Measurements from ENCODE around the gene NPM1. TPM values are rescaled to one million over a fixed set of nuclear protein-coding genes. Genes with fewer than 3 reads are reported as not detected.

NPM1 gene
- total and polyA plus RNA-seq, 7 experiments from 2014 or later = 753 to 1,238 (median 1,141) TPM

- Mint-ChIP-seq H3K27ac (no peak overlapping the region), H3K4me3 (no peak overlapping the region), H3K9me3 (peaks cover 0 to 1% (median 0%) of the 10 kb centered on the region in 11 donors), H3K36me3 (peaks cover 0 to 25% (median 17%) of the 10 kb centered on the region in 5 donors), H3K27me3 (peaks cover 0 to 11% (median 3%) of the 10 kb centered on the region in 5 donors), H3K4me1 (peaks cover 6 to 16% (median 8%) of the 10 kb centered on the region in 7 donors)
- Histone ChIP-seq H3K36me3 (ENCODE audit: control insufficient read depth in 2 of 3, insufficient read depth in 3 of 3, low read length in 3 of 3) (peaks cover 0 to 26% (median 4%) of the 10 kb centered on the region in 3 experiments), H3K4me3 (ENCODE audit: low read length) (no peak overlapping the region), H3K27ac (ENCODE audit: low read depth, low read length) (no peak overlapping the region), H3K9me3 (ENCODE audit: control insufficient read depth in 2 of 3, low read length in 3 of 3) (no peaks in the 10 kb centered on the region), H3K4me1 (ENCODE audit: control insufficient read depth in 2 of 2, insufficient read depth in 2 of 2, low read length in 2 of 2) (peaks cover 5 to 10% of the 10 kb centered on the region in 2 donors), H3K27me3 (ENCODE audit: control insufficient read depth in 2 of 2, insufficient read depth in 2 of 2, low read length in 2 of 2) (no peaks in the 10 kb centered on the region)
- DNase-seq (no peak), ATAC-seq (no peak)
- ChIA-PET POLR2A (interaction anchor here (1.0 kb wide), 1 partner anchor 8 kb away, joined by 3 read pairs; no protein-coding TSS in a partner anchor), CTCF (interaction anchor here (0.6 to 0.7 kb wide), 2 partner anchors 26 to 64 kb away, joined by 3 to 6 read pairs; no protein-coding TSS in a partner anchor)
- intact Hi-C loops (cut with micrococcal nuclease) = loop anchor here in 1 of 2 donors (10.0 kb wide), 2 partner anchors 650 to 870 kb away; partner anchors contain the start of gene UBTD2
Measured at GRCh38 chr5:171415115-171415730, 27.6 kb downstream of the NPM1 start.

GRCh38 chr5:171416160-171417049 is 28.8 kb downstream of the NPM1 start:
- H3K9me3 ChIP-seq (ENCODE audit: control insufficient read depth in 2 of 3, low read length in 3 of 3) = no peaks in the 10 kb centered on the region
- Mint-ChIP-seq H3K27me3 (peaks cover 7 to 21% (median 12%) of the 10 kb centered on the region in 5 donors), H3K9me3 (peaks cover 0 to 2% (median 0%) of the 10 kb centered on the region in 11 donors), H3K36me3 (peaks cover 0 to 18% (median 13%) of the 10 kb centered on the region in 5 donors), H3K4me1 (peaks cover 8 to 21% (median 16%) of the 10 kb centered on the region in 7 donors), H3K27ac (no peak overlapping the region), H3K4me3 (no peak overlapping the region)
- ChIA-PET CTCF (no interaction called here), POLR2A (interaction anchor here (1.0 kb wide), 1 partner anchor 9 kb away, joined by 3 read pairs; no protein-coding TSS in a partner anchor)
- no peak for DNase-seq
- H3K4me1 ChIP-seq (ENCODE audit: control insufficient read depth in 2 of 2, insufficient read depth in 2 of 2, low read length in 2 of 2) = peaks cover 5 to 15% of the 10 kb centered on the region in 2 donors
- intact Hi-C loops (cut with micrococcal nuclease) = loop anchor here in 1 of 2 donors (10.0 kb wide), 2 partner anchors 648 to 868 kb away; partner anchors contain the start of gene UBTD2
- H3K4me3 ChIP-seq (ENCODE audit: low read length) = no peak overlapping the region
- peaks cover 3 to 4% of the 10 kb centered on the region in 2 donors for H3K27me3 ChIP-seq (ENCODE audit: control insufficient read depth in 2 of 2, insufficient read depth in 2 of 2, low read length in 2 of 2)
- H3K36me3 ChIP-seq (ENCODE audit: control insufficient read depth in 2 of 3, insufficient read depth in 3 of 3, low read length in 3 of 3) = peaks cover 0 to 19% (median 0%) of the 10 kb centered on the region in 3 experiments
- no peak overlapping the region for H3K27ac ChIP-seq (ENCODE audit: low read depth, low read length)
- no peak for ATAC-seq

GRCh38 chr5:171418316-171418981 is 30.8 kb downstream of the NPM1 start:
- Histone ChIP-seq H3K4me1 (ENCODE audit: control insufficient read depth in 2 of 2, insufficient read depth in 2 of 2, low read length in 2 of 2) (peaks cover 5 to 15% of the 10 kb centered on the region in 2 donors), H3K27me3 (ENCODE audit: control insufficient read depth in 2 of 2, insufficient read depth in 2 of 2, low read length in 2 of 2) (peaks cover 3 to 4% of the 10 kb centered on the region in 2 donors), H3K9me3 (ENCODE audit: control insufficient read depth in 2 of 3, low read length in 3 of 3) (no peaks in the 10 kb centered on the region), H3K27ac (ENCODE audit: low read depth, low read length) (no peak overlapping the region), H3K4me3 (ENCODE audit: low read length) (peak overlapping the region; percentile 45), H3K36me3 (ENCODE audit: control insufficient read depth in 2 of 3, insufficient read depth in 3 of 3, low read length in 3 of 3) (peaks cover 0 to 2% (median 0%) of the 10 kb centered on the region in 3 experiments)
- ATAC-seq (peak; percentile 66), DNase-seq (peak in 7 of 9 donors; percentile 17 to 68 (median 20))
- Mint-ChIP-seq H3K4me1 (peaks cover 6 to 20% (median 11%) of the 10 kb centered on the region in 7 donors), H3K4me3 (peak overlapping the region; percentile 58 to 86 (median 73)), H3K9me3 (peaks cover 0 to 2% (median 0%) of the 10 kb centered on the region in 11 donors), H3K27ac (no peak overlapping the region), H3K27me3 (peaks cover 11 to 33% (median 19%) of the 10 kb centered on the region in 5 donors), H3K36me3 (peaks cover 0 to 4% (median 0%) of the 10 kb centered on the region in 5 donors)
- ChIA-PET POLR2A (interaction anchor here (1.2 kb wide), 1 partner anchor 29 kb away, joined by 3 read pairs; no protein-coding TSS in a partner anchor), CTCF (interaction anchor here (0.6 to 1.3 kb wide), 5 partner anchors 10 to 875 kb away, joined by 3 to 5 read pairs (median 3); no protein-coding TSS in a partner anchor)
- intact Hi-C loops (cut with micrococcal nuclease) = loop anchor here (1.0 to 10.0 kb wide), 6 partner anchors 188 to 874 kb away; partner anchors contain the start of gene UBTD2 (in 1 of the 2)

DNA sequence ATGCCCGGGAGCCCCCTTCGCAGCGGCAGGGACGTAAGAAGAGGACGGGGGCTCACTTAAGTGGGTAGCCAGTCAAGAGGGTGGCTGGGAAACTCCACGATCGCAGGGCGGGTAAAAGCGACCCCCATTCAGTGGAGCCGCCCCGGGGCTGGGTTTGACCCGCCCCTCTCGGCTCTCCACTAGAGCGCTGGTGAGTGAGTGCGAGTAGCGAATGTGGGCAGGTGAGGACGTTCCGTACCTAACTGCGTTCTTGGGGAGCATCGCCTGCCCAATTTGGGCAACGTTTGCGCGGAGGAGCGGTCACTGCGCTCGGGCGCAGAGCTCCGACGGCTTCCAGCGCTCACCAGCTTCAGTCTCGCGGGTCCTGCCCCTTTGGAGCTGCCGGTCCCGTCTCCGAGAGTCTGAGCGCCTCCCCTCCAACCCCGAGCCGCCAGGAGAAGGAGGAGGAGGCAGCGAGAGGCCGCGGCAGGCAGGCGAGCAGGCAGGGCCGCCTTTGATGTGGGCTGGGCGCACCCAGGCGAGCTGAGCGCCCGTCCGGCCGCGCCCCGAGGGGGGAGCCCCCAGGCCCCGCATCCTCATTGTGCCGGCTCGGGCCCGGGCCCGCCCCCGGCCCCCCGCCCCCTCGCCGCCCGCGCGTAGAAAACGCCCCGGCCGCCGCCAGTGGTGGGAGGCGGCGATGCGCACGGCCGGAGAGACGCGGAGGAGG is 31.5 kb downstream of the NPM1 start, which contains the start of gene FGF18:
Gene FGF18 (plus strand): TSS at position 666 of the 706 bp plus-strand sequence. CDS start 553 bp downstream, outside the sequence.
- Mint-ChIP-seq H3K4me1 (peaks cover 6 to 20% (median 11%) of the 10 kb centered on the region in 7 donors), H3K27ac (no peak within 1 kb of the TSS), H3K27me3 (peaks cover 11 to 33% (median 20%) of the 10 kb centered on the region in 5 donors), H3K9me3 (peaks cover 0 to 2% (median 0%) of the 10 kb centered on the region in 11 donors), H3K36me3 (peaks cover 0 to 1% (median 0%) of the 10 kb centered on the region in 5 donors), H3K4me3 (peak within 1 kb of the TSS; percentile 71 to 92 (median 84))
- DNase-seq = peak in 2 of 9 donors; percentile 27 to 49
- Histone ChIP-seq H3K27me3 (ENCODE audit: control insufficient read depth in 2 of 2, insufficient read depth in 2 of 2, low read length in 2 of 2) (peaks cover 3 to 4% of the 10 kb centered on the region in 2 donors), H3K9me3 (ENCODE audit: control insufficient read depth in 2 of 3, low read length in 3 of 3) (no peaks in the 10 kb centered on the region), H3K36me3 (ENCODE audit: control insufficient read depth in 2 of 3, insufficient read depth in 3 of 3, low read length in 3 of 3) (no peaks in the 10 kb centered on the region), H3K4me3 (ENCODE audit: low read length) (peak within 1 kb of the TSS; percentile 45), H3K4me1 (ENCODE audit: control insufficient read depth in 2 of 2, insufficient read depth in 2 of 2, low read length in 2 of 2) (peaks cover 5 to 15% of the 10 kb centered on the region in 2 donors), H3K27ac (ENCODE audit: low read depth, low read length) (no peak within 1 kb of the TSS)
- ATAC-seq = peak; percentile 31
- CTCF ChIA-PET = interaction anchor here (1.0 to 1.3 kb wide), 2 partner anchors 10 to 875 kb away, joined by 3 read pairs; no protein-coding TSS in a partner anchor
- POLR2A ChIA-PET = interaction anchor here (1.2 kb wide), 1 partner anchor 30 kb away, joined by 3 read pairs; no protein-coding TSS in a partner anchor
- intact Hi-C loops (cut with micrococcal nuclease) = loop anchor here (1.0 to 10.0 kb wide), 6 partner anchors 188 to 874 kb away; partner anchors contain the start of gene UBTD2 (in 1 of the 2)

DNA sequence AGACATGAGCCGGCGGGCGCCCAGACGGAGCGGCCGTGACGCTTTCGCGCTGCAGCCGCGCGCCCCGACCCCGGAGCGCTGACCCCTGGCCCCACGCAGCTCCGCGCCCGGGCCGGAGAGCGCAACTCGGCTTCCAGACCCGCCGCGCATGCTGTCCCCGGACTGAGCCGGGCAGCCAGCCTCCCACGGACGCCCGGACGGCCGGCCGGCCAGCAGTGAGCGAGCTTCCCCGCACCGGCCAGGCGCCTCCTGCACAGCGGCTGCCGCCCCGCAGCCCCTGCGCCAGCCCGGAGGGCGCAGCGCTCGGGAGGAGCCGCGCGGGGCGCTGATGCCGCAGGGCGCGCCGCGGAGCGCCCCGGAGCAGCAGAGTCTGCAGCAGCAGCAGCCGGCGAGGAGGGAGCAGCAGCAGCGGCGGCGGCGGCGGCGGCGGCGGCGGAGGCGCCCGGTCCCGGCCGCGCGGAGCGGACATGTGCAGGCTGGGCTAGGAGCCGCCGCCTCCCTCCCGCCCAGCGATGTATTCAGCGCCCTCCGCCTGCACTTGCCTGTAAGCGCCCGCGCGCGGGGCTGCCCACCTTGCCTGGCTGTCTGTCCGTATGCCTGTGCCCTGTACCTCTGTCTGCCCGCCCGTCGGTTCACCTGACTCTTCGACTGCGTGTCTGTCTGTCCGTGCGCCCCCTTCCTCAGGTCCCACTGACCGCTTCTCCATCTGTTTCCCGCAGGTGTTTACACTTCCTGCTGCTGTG is 32.2 kb downstream of the NPM1 start:
- peak; percentile 55 for ATAC-seq
- Mint-ChIP-seq H3K27me3 (peaks cover 11 to 33% (median 20%) of the 10 kb centered on the region in 5 donors), H3K36me3 (no peaks in the 10 kb centered on the region), H3K9me3 (peaks cover 0 to 2% (median 0%) of the 10 kb centered on the region in 11 donors), H3K4me3 (peak overlapping the region; percentile 42 to 92 (median 84)), H3K27ac (no peak overlapping the region), H3K4me1 (peaks cover 6 to 20% (median 11%) of the 10 kb centered on the region in 7 donors)
- no peak overlapping the region for H3K27ac ChIP-seq (ENCODE audit: low read depth, low read length)
- DNase-seq = peak in 5 of 9 donors; percentile 13 to 46 (median 22)
- no peak overlapping the region for H3K4me3 ChIP-seq (ENCODE audit: low read length)
- intact Hi-C loops (cut with micrococcal nuclease) = loop anchor here (2.0 to 10.0 kb wide), 4 partner anchors 187 to 873 kb away; partner anchors contain the start of gene UBTD2 (in 1 of the 2)
- H3K4me1 ChIP-seq (ENCODE audit: control insufficient read depth in 2 of 2, insufficient read depth in 2 of 2, low read length in 2 of 2) = peaks cover 5 to 15% of the 10 kb centered on the region in 2 donors
- H3K36me3 ChIP-seq (ENCODE audit: control insufficient read depth in 2 of 3, insufficient read depth in 3 of 3, low read length in 3 of 3) = no peaks in the 10 kb centered on the region
- POLR2A ChIA-PET = no interaction called here
- H3K27me3 ChIP-seq (ENCODE audit: control insufficient read depth in 2 of 2, insufficient read depth in 2 of 2, low read length in 2 of 2) = peaks cover 3 to 4% of the 10 kb centered on the region in 2 donors
- CTCF ChIA-PET = interaction anchor here (0.6 kb wide), 1 partner anchor 14 kb away, joined by 3 read pairs; no protein-coding TSS in a partner anchor
- no peaks in the 10 kb centered on the region for H3K9me3 ChIP-seq (ENCODE audit: control insufficient read depth in 2 of 3, low read length in 3 of 3)

All from naive thymus-derived CD4-positive, alpha-beta T cell (primary cell).